HL-60 (cell line): Measurements from ENCODE around the gene COX11.

Experiments
- DNase-seq, 2 experiments: peaks; one replicate each; pipeline ENCODE4 v3.0.0-alpha.2; 2010 to 2020; ENCODE audit warnings: low read depth in 1 of 2, low spot score in 1 of 2
- H3K27ac ChIP-seq: fragments of 250-450 bp; sonication (Bioruptor Pico); replicated peaks from 2 replicates; pipeline ENCODE4 v1.5.1; 2020; ENCODE audit warnings: mild to moderate bottlenecking, moderate library complexity
- H3K27me3 ChIP-seq: fragments of 250-450 bp; sonication (Bioruptor Pico); 2 replicates; pipeline ENCODE4 v1.5.1; 2021; ENCODE audit warnings: mild to moderate bottlenecking, moderate library complexity; ENCODE audit not compliant: insufficient read depth, poor library complexity, severe bottlenecking
- H3K4me3 ChIP-seq: replicated peaks from 2 replicates; pipeline ENCODE4 v1.5.1; 2011; ENCODE audit warnings: mild to moderate bottlenecking, control low read depth, low read length; ENCODE audit not compliant: insufficient read depth
- GABPA ChIP-seq: IDR thresholded peaks from 2 replicates; pipeline ENCODE4 v1.6.1; 2012; ENCODE audit warnings: low read depth
- POLR2AphosphoS5 ChIP-seq: IDR thresholded peaks from 2 replicates; pipeline ENCODE4 v1.6.1; 2012; ENCODE audit warnings: low read depth
- SPI1 ChIP-seq: IDR thresholded peaks from 2 replicates; pipeline ENCODE4 v1.6.1; 2012; ENCODE audit warnings: low read depth, mild to moderate bottlenecking, borderline replicate concordance
- TF ChIP-seq, protein P1 (sequence below): IDR thresholded peaks from 2 replicates; pipeline ENCODE4 v1.6.1; 2012; ENCODE audit warnings: low read depth; ENCODE audit not compliant: insufficient replicate concordance
- TF ChIP-seq, protein P2 (sequence below): IDR thresholded peaks from one replicate; pipeline ENCODE4 v1.5.1; 2011; ENCODE audit warnings: low read length, control low read depth, inconsistent platforms; ENCODE audit not compliant: insufficient read depth

COX11 gene

DNA sequence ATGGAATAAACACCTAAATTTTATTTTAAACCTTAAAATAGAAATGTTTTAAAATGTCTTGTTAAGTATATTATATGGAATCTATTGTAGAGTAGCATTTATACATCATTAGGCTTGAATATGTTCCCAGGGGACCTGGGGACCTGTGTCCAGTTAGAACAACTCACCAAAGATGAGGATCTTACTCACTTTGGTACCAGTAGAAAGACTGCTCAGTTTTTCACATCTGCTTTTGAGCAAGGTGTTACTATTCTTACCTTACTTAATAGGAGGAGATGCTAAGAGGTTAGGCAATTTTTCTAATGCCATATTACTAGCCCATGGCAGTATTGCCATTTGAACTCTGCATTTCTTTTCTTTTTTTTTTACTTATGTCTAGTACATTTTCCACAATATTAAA, 14.8 kb upstream of the COX11 start:
- TF ChIP-seq POLR2AphosphoS5 (no peak), GABPA (no peak), SPI1 (no peak)
- TF ChIP-seq, protein P1, sequence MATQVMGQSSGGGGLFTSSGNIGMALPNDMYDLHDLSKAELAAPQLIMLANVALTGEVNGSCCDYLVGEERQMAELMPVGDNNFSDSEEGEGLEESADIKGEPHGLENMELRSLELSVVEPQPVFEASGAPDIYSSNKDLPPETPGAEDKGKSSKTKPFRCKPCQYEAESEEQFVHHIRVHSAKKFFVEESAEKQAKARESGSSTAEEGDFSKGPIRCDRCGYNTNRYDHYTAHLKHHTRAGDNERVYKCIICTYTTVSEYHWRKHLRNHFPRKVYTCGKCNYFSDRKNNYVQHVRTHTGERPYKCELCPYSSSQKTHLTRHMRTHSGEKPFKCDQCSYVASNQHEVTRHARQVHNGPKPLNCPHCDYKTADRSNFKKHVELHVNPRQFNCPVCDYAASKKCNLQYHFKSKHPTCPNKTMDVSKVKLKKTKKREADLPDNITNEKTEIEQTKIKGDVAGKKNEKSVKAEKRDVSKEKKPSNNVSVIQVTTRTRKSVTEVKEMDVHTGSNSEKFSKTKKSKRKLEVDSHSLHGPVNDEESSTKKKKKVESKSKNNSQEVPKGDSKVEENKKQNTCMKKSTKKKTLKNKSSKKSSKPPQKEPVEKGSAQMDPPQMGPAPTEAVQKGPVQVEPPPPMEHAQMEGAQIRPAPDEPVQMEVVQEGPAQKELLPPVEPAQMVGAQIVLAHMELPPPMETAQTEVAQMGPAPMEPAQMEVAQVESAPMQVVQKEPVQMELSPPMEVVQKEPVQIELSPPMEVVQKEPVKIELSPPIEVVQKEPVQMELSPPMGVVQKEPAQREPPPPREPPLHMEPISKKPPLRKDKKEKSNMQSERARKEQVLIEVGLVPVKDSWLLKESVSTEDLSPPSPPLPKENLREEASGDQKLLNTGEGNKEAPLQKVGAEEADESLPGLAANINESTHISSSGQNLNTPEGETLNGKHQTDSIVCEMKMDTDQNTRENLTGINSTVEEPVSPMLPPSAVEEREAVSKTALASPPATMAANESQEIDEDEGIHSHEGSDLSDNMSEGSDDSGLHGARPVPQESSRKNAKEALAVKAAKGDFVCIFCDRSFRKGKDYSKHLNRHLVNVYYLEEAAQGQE: no peak
- TF ChIP-seq, protein P2, sequence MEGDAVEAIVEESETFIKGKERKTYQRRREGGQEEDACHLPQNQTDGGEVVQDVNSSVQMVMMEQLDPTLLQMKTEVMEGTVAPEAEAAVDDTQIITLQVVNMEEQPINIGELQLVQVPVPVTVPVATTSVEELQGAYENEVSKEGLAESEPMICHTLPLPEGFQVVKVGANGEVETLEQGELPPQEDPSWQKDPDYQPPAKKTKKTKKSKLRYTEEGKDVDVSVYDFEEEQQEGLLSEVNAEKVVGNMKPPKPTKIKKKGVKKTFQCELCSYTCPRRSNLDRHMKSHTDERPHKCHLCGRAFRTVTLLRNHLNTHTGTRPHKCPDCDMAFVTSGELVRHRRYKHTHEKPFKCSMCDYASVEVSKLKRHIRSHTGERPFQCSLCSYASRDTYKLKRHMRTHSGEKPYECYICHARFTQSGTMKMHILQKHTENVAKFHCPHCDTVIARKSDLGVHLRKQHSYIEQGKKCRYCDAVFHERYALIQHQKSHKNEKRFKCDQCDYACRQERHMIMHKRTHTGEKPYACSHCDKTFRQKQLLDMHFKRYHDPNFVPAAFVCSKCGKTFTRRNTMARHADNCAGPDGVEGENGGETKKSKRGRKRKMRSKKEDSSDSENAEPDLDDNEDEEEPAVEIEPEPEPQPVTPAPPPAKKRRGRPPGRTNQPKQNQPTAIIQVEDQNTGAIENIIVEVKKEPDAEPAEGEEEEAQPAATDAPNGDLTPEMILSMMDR: no peak
- Histone ChIP-seq H3K27me3 (no peaks in the 10 kb centered on the region), H3K27ac (no peak overlapping the region), H3K4me3 (no peak overlapping the region)
- DNase-seq: no peak

DNA sequence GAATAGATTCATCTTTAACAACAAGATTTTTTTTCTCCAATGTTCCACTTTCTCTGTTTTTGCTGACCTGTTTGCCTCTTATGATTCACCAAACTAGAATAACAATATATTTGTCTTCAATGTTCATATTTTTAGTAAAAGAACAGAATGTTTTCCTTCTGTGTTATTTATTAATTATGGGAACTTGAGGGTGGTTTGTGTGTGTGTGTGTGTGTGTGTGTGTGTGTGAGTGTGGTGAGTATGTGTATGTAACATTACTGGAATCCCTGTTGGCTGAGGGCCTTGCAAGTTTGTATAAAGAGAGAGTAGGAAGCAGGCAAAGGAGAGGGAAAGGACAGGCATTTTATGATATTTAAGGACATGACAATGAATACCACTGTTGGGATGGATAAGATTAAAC, 13.9 kb upstream of the COX11 start:
- no peak overlapping the region for H3K27ac ChIP-seq

DNA sequence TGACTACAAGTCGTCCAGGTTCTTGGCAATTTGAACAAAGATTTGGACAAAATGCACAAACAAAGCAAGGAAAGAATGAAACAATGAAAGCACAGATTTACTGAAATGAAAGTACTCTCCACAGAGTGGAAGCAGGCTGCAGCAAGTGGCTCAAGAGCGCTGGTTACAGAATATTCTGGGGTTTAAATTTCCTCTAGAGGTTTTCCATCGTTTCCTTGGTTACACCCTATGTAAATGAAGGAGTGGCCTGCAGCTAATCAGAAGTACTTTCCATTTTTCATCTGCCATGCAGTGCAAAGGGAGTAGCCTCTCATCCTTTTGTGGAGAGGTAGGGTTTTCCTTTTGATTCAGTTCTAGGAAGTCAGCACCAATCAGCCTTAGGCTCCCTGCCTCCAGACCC, 11.9 kb upstream of the COX11 start:
- TF ChIP-seq, protein P1: no peak
- TF ChIP-seq SPI1: no peak
- TF ChIP-seq, protein P2: no peak
- no peak for TF ChIP-seq POLR2AphosphoS5
- TF ChIP-seq GABPA: no peak

More for the DNA sequence above, 13.9 kb upstream of the COX11 start:
- Histone ChIP-seq H3K4me3 (no peak overlapping the region), H3K27me3 (no peaks in the 10 kb centered on the region)
- no peak for DNase-seq
- TF ChIP-seq SPI1 (no peak), GABPA (no peak), POLR2AphosphoS5 (no peak)
- TF ChIP-seq, protein P1: no peak

DNA sequence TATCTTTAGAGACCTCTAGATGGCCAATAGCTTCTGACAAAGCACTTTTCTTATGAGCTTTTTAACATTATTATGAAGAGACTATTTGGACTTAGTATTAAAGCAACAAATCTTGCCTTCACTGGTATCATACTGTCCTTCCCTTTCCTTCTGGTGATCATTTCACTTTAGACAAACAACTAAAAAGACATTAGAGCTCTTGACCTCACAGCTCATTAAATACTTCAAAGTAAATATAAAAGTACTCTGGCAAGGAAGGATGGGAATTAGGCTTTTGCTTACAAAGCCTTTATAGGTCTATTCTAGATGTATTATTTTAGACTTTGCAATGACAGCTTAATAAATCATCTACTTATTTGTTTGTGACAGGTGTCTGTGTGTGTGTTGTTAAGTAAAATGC, 11.2 kb upstream of the COX11 start:
- DNase-seq: no peak
- Histone ChIP-seq H3K4me3 (no peak overlapping the region), H3K27me3 (no peaks in the 10 kb centered on the region), H3K27ac (no peak overlapping the region)
- TF ChIP-seq POLR2AphosphoS5: no peak
- no peak for TF ChIP-seq GABPA
- TF ChIP-seq, protein P2: no peak
- TF ChIP-seq SPI1: no peak
- TF ChIP-seq, protein P1: no peak

More for the DNA sequence above, 11.9 kb upstream of the COX11 start:
- Histone ChIP-seq H3K27ac (no peak overlapping the region), H3K4me3 (no peak overlapping the region), H3K27me3 (no peaks in the 10 kb centered on the region)
- no peak for DNase-seq
